ENCODE data around the gene REC8.
A peak's percentile ranks its signal among the peaks of the same experiment; 100 is the strongest.

REC8 gene

GRCh38 chr14:24171422-24172260, at the start of gene REC8:
Gene REC8 (plus strand): TSS chr14:24172080. CDS start chr14:24172553, 473 bp downstream.
- DNase-seq = peak; percentile 98

GRCh38 chr14:24122416-24122815, 49.5 kb upstream of the REC8 start:
- no peak for DNase-seq

GRCh38 chr14:24122898-24123297, 49.0 kb upstream of the REC8 start:
- no peak for DNase-seq

- DNase-seq = no peak
Observed at GRCh38 chr14:24123424-24124417, 48.2 kb upstream of the REC8 start.

GRCh38 chr14:24126939-24127338, 44.9 kb upstream of the REC8 start:
- DNase-seq = no peak

GRCh38 chr14:24127673-24128072, 44.2 kb upstream of the REC8 start:
- no peak for DNase-seq

- DNase-seq = no peak
Observed at GRCh38 chr14:24129410-24129998, 42.4 kb upstream of the REC8 start.

- no peak for DNase-seq
Observed at GRCh38 chr14:24130380-24130716, 41.5 kb upstream of the REC8 start, which contains the start of gene FITM1. Gene FITM1 (plus strand): TSS chr14:24130659. CDS start chr14:24131564, 905 bp downstream.

GRCh38 chr14:24130717-24131548, 40.9 kb upstream of the REC8 start:
- no peak for DNase-seq

- DNase-seq = no peak
Observed at GRCh38 chr14:24131549-24131966, 40.3 kb upstream of the REC8 start.

GRCh38 chr14:24132061-24132685, 39.7 kb upstream of the REC8 start:
- peak; percentile 55 for DNase-seq

- no peak for DNase-seq
Observed at GRCh38 chr14:24132976-24133375, 38.9 kb upstream of the REC8 start.

- DNase-seq = no peak
Observed at GRCh38 chr14:24133735-24134134, 38.1 kb upstream of the REC8 start.

- DNase-seq = peak; percentile 66
Observed at GRCh38 chr14:24135584-24135833, 36.4 kb upstream of the REC8 start.

GRCh38 chr14:24135834-24136683, 35.8 kb upstream of the REC8 start, which contains the start of gene PSME1:
Gene PSME1 (plus strand): TSS chr14:24136194. CDS start chr14:24136263, 69 bp downstream.
- peak; percentile 91 for DNase-seq

- DNase-seq = no peak
Observed at GRCh38 chr14:24136684-24137528, 35.0 kb upstream of the REC8 start.

GRCh38 chr14:24137529-24138395, 34.1 kb upstream of the REC8 start:
- no peak for DNase-seq

GRCh38 chr14:24138396-24139271, 33.2 kb upstream of the REC8 start:
- no peak for DNase-seq

Measured in NCI-H774 (cell line).